Measurements from ENCODE around the gene DNAJB14. TPM values are rescaled to one million over a fixed set of nuclear protein-coding genes. Genes with fewer than 3 reads are reported as not detected.

DNAJB14 gene
- total and polyA plus RNA-seq, 2 of the 13 experiments (the other 11 are each of a cell fraction or from before 2014, with no cell fraction given), result 9.1 to 38.1 TPM

- TF ChIP-seq ZNF878 (CRISPR knock-in tag; IDR thresholded peaks at IDR 0.05), result no peak
- TF ChIP-seq ZNF292 (CRISPR knock-in tag; IDR thresholded peaks at IDR 0.05; ENCODE audit: borderline replicate concordance, low read depth), result no peak
- TF ChIP-seq FOXA1 (IDR thresholded peaks at IDR 0.05), result no peak
- TF ChIP-seq FOXA1 (CRISPR knock-in tag; IDR thresholded peaks at IDR 0.05), result peak; percentile 35; the same call in 1 of the 2 replicates
- TF ChIP-seq ZNF337 (CRISPR knock-in tag; IDR thresholded peaks at IDR 0.05; ENCODE audit: borderline replicate concordance, low read depth), result 0 out of 2 replicates have a peak, but pooled peaks have one; percentile 25
- 0 out of 2 replicates have a peak, but pooled peaks have one; percentile 11 for TF ChIP-seq SP4 (CRISPR knock-in tag; IDR thresholded peaks at IDR 0.05)
- TF ChIP-seq BCL6 (CRISPR knock-in tag; IDR thresholded peaks at IDR 0.05), result no peak
- no peak for TF ChIP-seq PRDM4 (CRISPR knock-in tag; IDR thresholded peaks at IDR 0.05; ENCODE audit: borderline replicate concordance)
- TF ChIP-seq ZSCAN20 (CRISPR knock-in tag; IDR thresholded peaks at IDR 0.05; ENCODE audit: borderline replicate concordance), result no peak
- no peak for TF ChIP-seq ZNF562 (CRISPR knock-in tag; IDR thresholded peaks at IDR 0.05; ENCODE audit: borderline replicate concordance)
- no peak for TF ChIP-seq CHCHD3 (CRISPR knock-in tag; IDR thresholded peaks at IDR 0.05)
- no peak for TF ChIP-seq KAT2B (IDR thresholded peaks at IDR 0.05; ENCODE audit: borderline replicate concordance, low read depth, low read length)
- peak; percentile 80 for TF ChIP-seq SAP130 (CRISPR knock-in tag; IDR thresholded peaks at IDR 0.05; ENCODE audit: low read depth)
- no peak for TF ChIP-seq SNAPC5 (CRISPR knock-in tag; IDR thresholded peaks at IDR 0.05; ENCODE audit: borderline replicate concordance)
- TF ChIP-seq NR2C2 (CRISPR knock-in tag; IDR thresholded peaks at IDR 0.05; ENCODE audit: borderline replicate concordance), result peak; percentile 74; the same call in 1 of the 2 replicates
- no peak; the same call in 1 of the 2 replicates for TF ChIP-seq KLF13 (CRISPR knock-in tag; IDR thresholded peaks at IDR 0.05)
- no peak for TF ChIP-seq KDM5B (CRISPR knock-in tag; IDR thresholded peaks at IDR 0.05; ENCODE audit: borderline replicate concordance)
- no peak; the same call in 1 of the 2 replicates for TF ChIP-seq ZNF362 (CRISPR knock-in tag; IDR thresholded peaks at IDR 0.05; ENCODE audit: borderline replicate concordance)
- TF ChIP-seq ZSCAN30 (CRISPR knock-in tag; IDR thresholded peaks at IDR 0.05), result no peak
- no peak for TF ChIP-seq MBNL3 (CRISPR knock-in tag; conservative IDR thresholded peaks at IDR 0.05)
- no peak for TF ChIP-seq ZMAT5 (CRISPR knock-in tag; IDR thresholded peaks at IDR 0.05; ENCODE audit: borderline replicate concordance, low read depth)
- TF ChIP-seq MEIS1 (CRISPR knock-in tag; IDR thresholded peaks at IDR 0.05; ENCODE audit: borderline replicate concordance), result no peak
- TF ChIP-seq NFIC (IDR thresholded peaks at IDR 0.05; ENCODE audit: low read length), result peak; percentile 34; the same call in 1 of the 2 replicates
- TF ChIP-seq FIP1L1 (IDR thresholded peaks at IDR 0.05; ENCODE audit: borderline replicate concordance, insufficient read depth, low read depth, low read length), result no peak
These were observed 2.9 kb upstream of the DNAJB14 start (continued) for GRCh38 chr4:99949034-99949998.

Data from HepG2 (cell line).